CD4-positive, CD25-positive, alpha-beta regulatory T cell (primary cell): ENCODE data around the gene DCAF8. TPM values are rescaled to one million over a fixed set of nuclear protein-coding genes. Genes with fewer than 3 reads are reported as not detected.

Source experiments
- ATAC-seq, 2 donors: fragments of 150-1000 bp; cut with Tn5 transposase; one replicate each; pipeline ENCODE4 v1.10.0; 2021; ENCODE audit warnings: low read depth in 2 of 2, moderate number of reproducible peaks in 2 of 2, moderate library complexity in 1 of 2
- DNase-seq, 3 donors: peaks; one replicate each; pipeline versions ENCODE4 v3.0.0 to v3.0.0-alpha.2; 2012 to 2022; ENCODE audit warnings: mixed read lengths in 1 of 3
- H3K27ac ChIP-seq: one replicate; pipeline ENCODE4 v1.7.0; 2013; ENCODE audit warnings: mild to moderate bottlenecking, low read length; ENCODE audit not compliant: insufficient read depth, poor library complexity, severe bottlenecking
- H3K27me3 ChIP-seq: one replicate; pipeline ENCODE4 v1.7.0; 2013; ENCODE audit warnings: low read length; ENCODE audit not compliant: control insufficient read depth, insufficient read depth
- H3K36me3 ChIP-seq: one replicate; pipeline ENCODE4 v1.7.0; 2013; ENCODE audit warnings: mild to moderate bottlenecking, low read length, moderate library complexity; ENCODE audit not compliant: control insufficient read depth, insufficient read depth
- H3K4me1 ChIP-seq: 2 replicates; pipeline ENCODE4 v1.7.0; 2013; ENCODE audit warnings: mild to moderate bottlenecking, low read length; ENCODE audit not compliant: insufficient read depth, control insufficient read depth, poor library complexity, severe bottlenecking
- H3K4me3 ChIP-seq: one replicate; pipeline ENCODE4 v1.7.0; 2013; ENCODE audit warnings: low read depth, mild to moderate bottlenecking, low read length, moderate library complexity
- H3K9me3 ChIP-seq, 2 experiments: 1 replicate in 1 of 2; 2 replicates in 1 of 2; pipeline ENCODE4 v1.7.0; 2013; ENCODE audit warnings: low read length in 2 of 2, mild to moderate bottlenecking in 1 of 2, moderate library complexity in 1 of 2; ENCODE audit not compliant: control insufficient read depth in 2 of 2
- H3K27ac Mint-ChIP-seq, 3 donors: one replicate each; pipeline ENCODE4 v1.8.0; 2020 to 2022; ENCODE audit warnings: mild to moderate bottlenecking in 3 of 3, mixed read lengths in 3 of 3, moderate library complexity in 2 of 3
- H3K27me3 Mint-ChIP-seq: one replicate; pipeline ENCODE4 v1.8.0; 2022; ENCODE audit warnings: mild to moderate bottlenecking, mixed read lengths
- H3K36me3 Mint-ChIP-seq: one replicate; pipeline ENCODE4 v1.8.0; 2020; ENCODE audit warnings: mixed read lengths
- H3K4me1 Mint-ChIP-seq, 4 donors: one replicate each; pipeline ENCODE4 v1.8.0; 2020 to 2022; ENCODE audit warnings: mixed read lengths in 4 of 4, mild to moderate bottlenecking in 1 of 4
- H3K4me3 Mint-ChIP-seq, 4 donors: one replicate each; pipeline ENCODE4 v1.8.0; 2020 to 2022; ENCODE audit warnings: mild to moderate bottlenecking in 4 of 4, mixed read lengths in 4 of 4, moderate library complexity in 3 of 4
- H3K9me3 Mint-ChIP-seq, 7 donors: one replicate each; pipeline ENCODE4 v1.8.0; 2020 to 2022; ENCODE audit warnings: mixed read lengths in 7 of 7, mild to moderate bottlenecking in 3 of 7, moderate library complexity in 2 of 7
- polyA plus RNA-seq, 4 donors: library from polyadenylated mRNA; unstranded; fragments of 300-500 nt; fragmentation: Illumina TruSeq; gene quantifications; one replicate each; pipeline ENCODE4 v1.2.3, GENCODE V29; 2021
- total RNA-seq: library from RNA; stranded (reverse); gene quantifications from one replicate; pipeline ENCODE4 v1.2.3, GENCODE V29; 2022

The DCAF8 gene
- total and polyA plus RNA-seq, 5 donors from 2014 or later: 50.3 to 182 (median 56.2) TPM

DNA sequence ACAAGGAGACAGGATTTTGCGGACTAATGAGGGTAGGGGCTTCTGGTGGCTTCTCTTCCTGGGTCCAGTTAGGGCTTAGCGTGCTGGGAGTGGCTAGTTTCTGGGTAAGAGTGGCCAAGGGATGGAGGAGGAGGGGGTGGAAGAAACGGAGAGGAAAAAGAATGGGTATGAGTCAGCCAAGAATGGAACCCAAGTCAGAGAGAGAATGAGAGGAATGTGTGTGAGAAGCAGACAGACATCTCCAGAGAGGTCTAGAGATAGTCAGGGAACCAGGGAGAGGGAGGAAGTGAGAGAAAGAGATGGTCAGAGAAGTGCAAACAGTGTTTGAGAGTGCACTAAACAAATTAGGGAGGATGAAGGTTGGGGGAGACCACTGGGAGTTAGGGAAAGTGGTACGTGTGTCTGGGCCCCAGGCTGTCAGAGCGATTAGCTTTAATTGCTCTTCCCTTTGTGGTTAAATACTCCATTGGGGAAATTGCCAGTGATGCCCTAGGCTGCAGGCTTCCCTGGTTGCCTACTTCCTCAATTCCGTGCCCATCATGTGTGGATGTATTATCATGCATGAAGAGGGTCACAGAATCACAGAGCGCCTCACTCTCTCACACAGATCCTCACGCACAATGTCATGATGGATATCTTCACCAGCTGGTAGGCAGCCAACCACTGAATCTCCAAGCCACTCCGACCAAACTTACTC lies 55.8 kb downstream of the DCAF8 start:
- ATAC-seq: no peak
- H3K4me3 ChIP-seq: peak overlapping the region; percentile 75
- DNase-seq: no peak
- Mint-ChIP-seq H3K4me3 (peak overlapping the region; percentile 88 to 98 (median 94)), H3K4me1 (peaks cover 0 to 59% (median 35%) of the 10 kb centered on the region in 4 donors), H3K9me3 (no peaks in the 10 kb centered on the region), H3K27me3 (no peaks in the 10 kb centered on the region), H3K36me3 (peaks cover 3% of the 10 kb centered on the region), H3K27ac (peak overlapping the region; percentile 92 to 95 (median 93))
- H3K36me3 ChIP-seq: peaks cover 5% of the 10 kb centered on the region
- peaks cover 14% of the 10 kb centered on the region for H3K4me1 ChIP-seq
- H3K27ac ChIP-seq: peak overlapping the region; percentile 73
- no peaks in the 10 kb centered on the region for H3K9me3 ChIP-seq
- no peaks in the 10 kb centered on the region for H3K27me3 ChIP-seq

DNA sequence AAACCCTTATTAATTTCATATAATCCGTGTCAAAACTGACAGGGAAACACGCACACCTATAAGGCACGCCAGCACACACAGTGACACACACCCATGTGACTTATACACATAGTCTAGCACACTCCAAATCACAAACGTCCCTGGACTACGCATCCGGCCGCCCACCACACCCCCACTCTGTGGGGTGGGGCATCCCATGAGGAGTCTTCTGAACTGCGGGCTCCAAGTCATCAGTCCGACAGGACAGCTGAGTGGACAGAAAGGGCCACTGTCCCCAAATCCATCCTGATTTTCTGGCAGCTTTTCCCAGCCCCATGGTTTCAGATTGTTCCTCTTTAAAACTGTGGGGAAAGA lies 56.3 kb downstream of the DCAF8 start:
- peaks cover 14% of the 10 kb centered on the region for H3K4me1 ChIP-seq
- H3K27me3 ChIP-seq: no peaks in the 10 kb centered on the region
- ATAC-seq (peak; percentile 71 to 75), DNase-seq (peak; percentile 42 to 66 (median 48))
- peak overlapping the region; percentile 92 to 95 (median 93) for H3K27ac Mint-ChIP-seq
- H3K9me3 ChIP-seq: no peaks in the 10 kb centered on the region
- H3K27me3 Mint-ChIP-seq: no peaks in the 10 kb centered on the region
- H3K4me3 ChIP-seq: peak overlapping the region; percentile 75
- H3K27ac ChIP-seq: peak overlapping the region; percentile 73
- H3K36me3 ChIP-seq: no peaks in the 10 kb centered on the region
- peaks cover 0 to 59% (median 35%) of the 10 kb centered on the region in 4 donors for H3K4me1 Mint-ChIP-seq
- H3K36me3 Mint-ChIP-seq: peaks cover 3% of the 10 kb centered on the region
- H3K9me3 Mint-ChIP-seq: no peaks in the 10 kb centered on the region
- H3K4me3 Mint-ChIP-seq: peak overlapping the region; percentile 88 to 98 (median 94)

DNA sequence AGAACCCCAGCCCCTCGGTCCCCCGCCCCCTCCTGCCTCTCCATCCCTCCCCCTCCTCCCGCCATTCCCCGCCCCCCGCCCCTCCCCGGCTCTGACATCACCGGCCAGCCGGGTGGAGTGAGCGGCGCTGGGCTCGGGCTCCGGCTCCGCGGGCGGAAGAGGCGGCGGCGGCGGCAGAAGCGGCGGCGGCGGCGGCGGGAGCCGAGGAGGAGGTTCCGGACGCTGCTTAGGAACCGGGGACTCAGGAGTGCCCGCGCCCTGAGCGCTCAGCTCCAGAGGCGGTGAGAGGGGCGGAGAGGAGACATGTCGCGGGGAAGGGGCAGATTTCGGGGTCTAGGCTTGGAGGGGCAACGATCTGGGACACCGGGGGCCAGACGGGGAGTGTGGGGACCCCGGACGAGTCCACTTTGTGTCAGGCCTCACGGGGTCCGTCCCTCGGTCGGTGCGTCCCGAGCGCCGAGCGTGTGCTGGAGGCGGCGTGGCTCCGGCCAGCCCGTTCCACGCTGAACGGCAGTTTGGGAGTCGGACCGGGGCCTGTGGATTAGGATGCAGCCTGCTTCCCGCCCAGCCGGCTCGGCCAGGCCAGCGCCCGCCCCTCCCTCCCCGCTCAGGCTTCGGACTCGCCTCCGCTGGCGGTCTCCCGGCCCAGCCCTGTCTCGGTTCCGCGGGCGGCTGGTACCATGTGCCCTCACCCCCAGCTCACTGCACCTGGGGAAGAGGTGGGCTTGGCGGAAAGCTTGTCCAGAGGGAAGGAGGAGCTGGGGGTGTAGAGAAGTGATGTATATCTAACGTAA lies 56.9 kb downstream of the DCAF8 start, which contains the start of gene PEA15:
PEA15 (plus strand) TSS at position 143 of the 794 bp plus-strand sequence. CDS start 6,161 bp downstream, outside the sequence.
- H3K4me1 Mint-ChIP-seq: peaks cover 0 to 54% (median 35%) of the 10 kb centered on the region in 4 donors

DNA sequence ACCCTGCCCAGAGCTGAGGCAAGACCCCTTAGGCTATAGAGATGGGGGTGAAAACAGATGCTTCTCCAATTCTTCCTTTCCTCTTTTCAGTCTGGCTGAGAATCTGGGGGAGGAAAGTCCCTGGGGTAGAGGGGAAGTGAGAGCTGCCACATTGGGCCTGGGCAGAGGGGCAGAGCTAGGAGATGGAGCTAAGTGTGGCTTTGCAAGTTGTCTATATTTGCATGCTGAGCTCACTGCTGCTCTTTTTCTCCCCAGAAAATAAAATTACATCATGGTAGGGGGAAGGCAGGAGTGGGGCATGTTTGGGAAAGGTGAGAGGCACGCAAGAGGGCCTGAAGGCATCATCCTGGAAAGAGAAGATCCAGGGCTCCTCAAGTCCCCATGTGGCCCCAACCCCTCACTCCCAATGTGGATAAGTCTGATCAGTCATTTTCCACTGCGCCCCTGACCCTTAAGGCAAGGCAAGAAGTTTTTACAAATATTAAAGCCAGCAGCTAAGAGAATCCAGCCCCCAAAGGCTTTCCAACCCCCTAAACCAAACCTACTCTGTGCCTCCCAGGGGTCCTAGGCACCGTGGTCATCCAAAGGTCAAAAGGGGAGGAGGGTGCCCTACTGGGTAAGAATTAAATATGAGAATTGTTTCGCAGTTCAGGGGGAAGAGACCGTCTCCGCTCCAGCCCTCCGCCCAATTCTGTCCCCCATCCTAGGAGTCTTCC lies 57.7 kb downstream of the DCAF8 start:
- Histone ChIP-seq H3K4me1 (peaks cover 14% of the 10 kb centered on the region), H3K4me3 (no peak overlapping the region), H3K27me3 (no peaks in the 10 kb centered on the region), H3K9me3 (no peaks in the 10 kb centered on the region), H3K27ac (peak overlapping the region; percentile 73), H3K36me3 (no peaks in the 10 kb centered on the region)
- ATAC-seq (peak; percentile 7 to 15), DNase-seq (no peak)
- Mint-ChIP-seq H3K36me3 (no peaks in the 10 kb centered on the region), H3K4me1 (peaks cover 0 to 46% (median 33%) of the 10 kb centered on the region in 4 donors), H3K27me3 (no peaks in the 10 kb centered on the region), H3K27ac (peak overlapping the region; percentile 72 to 95 (median 91)), H3K4me3 (peak overlapping the region; percentile 87 to 95 (median 91)), H3K9me3 (no peaks in the 10 kb centered on the region)

More for the DNA sequence above, 56.9 kb downstream of the DCAF8 start, which contains the start of gene PEA15:
- Histone ChIP-seq H3K9me3 (no peaks in the 10 kb centered on the region), H3K4me1 (peaks cover 14% of the 10 kb centered on the region), H3K4me3 (peak within 1 kb of the TSS; percentile 75), H3K27ac (peak within 1 kb of the TSS; percentile 73), H3K27me3 (no peaks in the 10 kb centered on the region), H3K36me3 (no peaks in the 10 kb centered on the region)
- H3K36me3 Mint-ChIP-seq: peaks cover 3% of the 10 kb centered on the region
- ATAC-seq (peak; percentile 71 to 72), DNase-seq (peak; percentile 57 to 71 (median 58))
- H3K27ac Mint-ChIP-seq: peak within 1 kb of the TSS; percentile 92 to 95 (median 93)
- no peaks in the 10 kb centered on the region for H3K27me3 Mint-ChIP-seq
- H3K4me3 Mint-ChIP-seq: peak within 1 kb of the TSS; percentile 88 to 98 (median 94)
- H3K9me3 Mint-ChIP-seq: no peaks in the 10 kb centered on the region

DNA sequence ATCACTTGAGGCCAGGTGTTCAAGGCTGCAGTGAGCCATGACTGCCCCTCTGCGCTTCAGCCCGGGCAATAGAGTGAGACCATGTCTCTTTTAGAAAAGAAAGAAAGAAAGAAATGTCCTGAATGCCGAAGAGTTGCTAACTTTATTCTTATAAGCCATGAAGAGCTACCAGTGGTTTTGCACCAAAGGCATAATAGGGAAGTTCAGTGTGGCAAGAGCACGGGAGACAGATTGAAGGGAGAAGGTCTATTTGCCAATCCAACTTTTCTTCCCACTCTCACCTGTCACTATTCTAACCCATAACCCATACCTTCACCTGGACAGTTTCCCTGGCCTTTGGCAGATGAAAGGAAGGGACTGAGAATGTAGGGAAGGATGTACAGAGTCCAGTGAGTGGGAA lies 61.6 kb downstream of the DCAF8 start:
- H3K27ac ChIP-seq: no peak overlapping the region

DNA sequence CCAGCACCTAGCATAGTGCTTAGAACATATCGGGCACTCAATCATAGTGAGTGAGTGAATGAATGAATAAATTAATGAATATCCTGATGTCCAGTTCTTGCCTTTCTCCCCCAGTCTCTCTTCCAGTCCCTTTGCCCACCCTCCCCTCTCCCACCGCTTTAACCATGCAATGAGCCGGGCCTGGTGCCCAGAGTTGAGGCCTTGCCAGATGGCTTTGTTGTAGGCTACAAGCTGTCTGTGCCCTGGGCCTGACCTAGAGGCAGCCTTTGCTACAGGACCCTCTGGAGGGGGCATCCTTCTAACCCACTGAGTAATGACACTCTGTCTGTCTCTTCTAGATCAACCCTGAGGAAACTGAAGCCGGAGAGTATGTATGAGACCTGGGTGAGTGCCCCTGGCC lies 65.1 kb downstream of the DCAF8 start:
- Histone ChIP-seq H3K4me1 (no peaks in the 10 kb centered on the region), H3K27ac (no peak overlapping the region), H3K27me3 (no peaks in the 10 kb centered on the region), H3K9me3 (no peaks in the 10 kb centered on the region), H3K36me3 (no peaks in the 10 kb centered on the region), H3K4me3 (no peak overlapping the region)
- no peaks in the 10 kb centered on the region for H3K9me3 Mint-ChIP-seq
- H3K4me1 Mint-ChIP-seq: no peaks in the 10 kb centered on the region
- no peaks in the 10 kb centered on the region for H3K27me3 Mint-ChIP-seq
- DNase-seq: no peak
- no peaks in the 10 kb centered on the region for H3K36me3 Mint-ChIP-seq
- ATAC-seq: no peak
- no peak overlapping the region for H3K4me3 Mint-ChIP-seq
- H3K27ac Mint-ChIP-seq: no peak overlapping the region

More for the DNA sequence above, 61.6 kb downstream of the DCAF8 start:
- Mint-ChIP-seq H3K27ac (no peak overlapping the region), H3K27me3 (no peaks in the 10 kb centered on the region), H3K4me3 (no peak overlapping the region), H3K4me1 (peaks cover 0 to 14% (median 11%) of the 10 kb centered on the region in 4 donors), H3K9me3 (no peaks in the 10 kb centered on the region), H3K36me3 (no peaks in the 10 kb centered on the region)
- no peaks in the 10 kb centered on the region for H3K9me3 ChIP-seq
- no peak overlapping the region for H3K4me3 ChIP-seq
- H3K36me3 ChIP-seq: no peaks in the 10 kb centered on the region
- DNase-seq (no peak), ATAC-seq (no peak)
- H3K4me1 ChIP-seq: peaks cover 7% of the 10 kb centered on the region
- H3K27me3 ChIP-seq: no peaks in the 10 kb centered on the region

DNA sequence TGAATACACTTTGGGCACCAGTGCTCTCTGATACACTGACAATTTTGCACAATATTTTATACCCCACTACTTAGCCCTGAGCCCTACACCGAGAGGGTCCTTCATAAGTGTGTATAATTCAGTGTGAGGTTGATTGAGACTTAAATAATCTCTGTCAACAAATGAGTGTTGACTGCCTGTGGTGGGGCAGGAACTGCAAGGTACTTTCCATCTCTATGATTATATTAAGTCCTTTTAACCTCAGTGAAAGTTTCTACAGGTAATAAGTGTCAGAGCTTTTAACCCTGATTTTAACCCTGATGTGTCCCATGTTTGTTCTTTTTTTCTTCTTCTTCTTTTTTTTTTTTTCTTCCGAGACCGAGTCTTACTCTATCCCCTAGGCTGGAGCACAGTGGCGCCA lies 66.2 kb downstream of the DCAF8 start:
- ATAC-seq (no peak), DNase-seq (no peak)
- H3K27me3 Mint-ChIP-seq: no peaks in the 10 kb centered on the region
- H3K36me3 ChIP-seq: no peaks in the 10 kb centered on the region
- H3K9me3 Mint-ChIP-seq: no peaks in the 10 kb centered on the region
- H3K4me1 ChIP-seq: no peaks in the 10 kb centered on the region
- H3K36me3 Mint-ChIP-seq: no peaks in the 10 kb centered on the region
- no peak overlapping the region for H3K27ac Mint-ChIP-seq
- H3K4me3 Mint-ChIP-seq: no peak overlapping the region
- no peak overlapping the region for H3K4me3 ChIP-seq
- H3K4me1 Mint-ChIP-seq: no peaks in the 10 kb centered on the region
- H3K27ac ChIP-seq: no peak overlapping the region
- H3K9me3 ChIP-seq: no peaks in the 10 kb centered on the region
- H3K27me3 ChIP-seq: no peaks in the 10 kb centered on the region
